Skeletal muscle tissue (tissue), 4 donors: ENCODE data around the gene RHBDF1. TPM values are rescaled to one million over a fixed set of nuclear protein-coding genes. Genes with fewer than 3 reads are reported as not detected.

Source experiments
- H3K27ac ChIP-seq: one replicate; pipeline ENCODE4 v1.7.0; 2013; ENCODE audit warnings: mild to moderate bottlenecking, low read depth, low read length, inconsistent platforms
- H3K27me3 ChIP-seq, 3 donors: one replicate each; pipeline ENCODE4 v1.7.0; 2013; ENCODE audit warnings: low read length in 3 of 3; ENCODE audit not compliant: control insufficient read depth in 3 of 3, insufficient read depth in 3 of 3
- H3K36me3 ChIP-seq, 3 donors: one replicate each; pipeline ENCODE4 v1.7.0; 2013; ENCODE audit warnings: low read length in 3 of 3; ENCODE audit not compliant: control insufficient read depth in 3 of 3, insufficient read depth in 3 of 3
- H3K4me1 ChIP-seq, 3 donors: one replicate each; pipeline ENCODE4 v1.7.0; 2013; ENCODE audit warnings: low read length in 3 of 3, mild to moderate bottlenecking in 3 of 3; ENCODE audit not compliant: control insufficient read depth in 3 of 3, insufficient read depth in 3 of 3
- H3K4me3 ChIP-seq, 3 donors: one replicate each; pipeline ENCODE4 v1.7.0; 2013; ENCODE audit warnings: low read length in 3 of 3
- H3K9ac ChIP-seq, 3 donors: one replicate each; pipeline ENCODE4 v1.7.0; 2013; ENCODE audit warnings: low read length in 3 of 3, mild to moderate bottlenecking in 3 of 3, moderate library complexity in 2 of 3, low read depth in 1 of 3
- H3K9me3 ChIP-seq, 3 donors: one replicate each; pipeline ENCODE4 v1.7.0; 2013; ENCODE audit warnings: low read length in 3 of 3; ENCODE audit not compliant: control insufficient read depth in 3 of 3
- total RNA-seq: library from RNA; depleted of rRNA; stranded (reverse); fragments of >200 nt; gene quantifications from one replicate; pipeline ENCODE4 v1.2.3, GENCODE V29; 2014
- donor health status: Osteomylitis.

Gene RHBDF1
- total RNA-seq, 1 donor from 2014 or later = 19.8 TPM

- H3K27ac ChIP-seq = no peak overlapping the region
- H3K4me1 ChIP-seq = peaks cover 66 to 86% (median 86%) of the 10 kb centered on the region in 3 donors
- peak overlapping the region in 2 of 3 donors; percentile 50 to 59 for H3K9ac ChIP-seq
These were observed 5.9 kb downstream of the RHBDF1 start for GRCh38 chr16:66309-67182.

GRCh38 chr16:65745-66144 is 6.7 kb downstream of the RHBDF1 start:
- Histone ChIP-seq H3K9me3 (no peaks in the 10 kb centered on the region), H3K27me3 (no peaks in the 10 kb centered on the region), H3K9ac (peak overlapping the region in 2 of 3 donors; percentile 27 to 57), H3K4me1 (peaks cover 58 to 78% (median 78%) of the 10 kb centered on the region in 3 donors), H3K27ac (no peak overlapping the region), H3K36me3 (peaks cover 27 to 37% (median 33%) of the 10 kb centered on the region in 3 donors), H3K4me3 (no peak overlapping the region)

More at GRCh38 chr16:66309-67182, 5.9 kb downstream of the RHBDF1 start:
- H3K36me3 ChIP-seq = peaks cover 24 to 31% (median 26%) of the 10 kb centered on the region in 3 donors
- H3K27me3 ChIP-seq = no peaks in the 10 kb centered on the region
- H3K4me3 ChIP-seq = no peak overlapping the region
- no peaks in the 10 kb centered on the region for H3K9me3 ChIP-seq

GRCh38 chr16:64914-65255 is 7.5 kb downstream of the RHBDF1 start:
- H3K36me3 ChIP-seq = peaks cover 36 to 44% (median 41%) of the 10 kb centered on the region in 3 donors
- peaks cover 49 to 73% (median 70%) of the 10 kb centered on the region in 3 donors for H3K4me1 ChIP-seq

GRCh38 chr16:63998-64913 is 8.2 kb downstream of the RHBDF1 start:
- peaks cover 48 to 73% (median 69%) of the 10 kb centered on the region in 3 donors for H3K4me1 ChIP-seq
- no peaks in the 10 kb centered on the region for H3K9me3 ChIP-seq
- peak overlapping the region; percentile 54 for H3K27ac ChIP-seq
- H3K36me3 ChIP-seq = peaks cover 42 to 50% (median 47%) of the 10 kb centered on the region in 3 donors
- H3K27me3 ChIP-seq = no peaks in the 10 kb centered on the region
- H3K4me3 ChIP-seq = no peak overlapping the region
- H3K9ac ChIP-seq = peak overlapping the region in 1 of 3 donors; percentile 62

More at GRCh38 chr16:64914-65255, 7.5 kb downstream of the RHBDF1 start:
- H3K9me3 ChIP-seq = no peaks in the 10 kb centered on the region
- H3K9ac ChIP-seq = peak overlapping the region in 1 of 3 donors; percentile 57
- H3K27me3 ChIP-seq = no peaks in the 10 kb centered on the region
- H3K27ac ChIP-seq = no peak overlapping the region
- H3K4me3 ChIP-seq = no peak overlapping the region

- H3K4me3 ChIP-seq = no peak overlapping the region
- H3K4me1 ChIP-seq = peaks cover 40 to 65% (median 61%) of the 10 kb centered on the region in 3 donors
- H3K27ac ChIP-seq = peak overlapping the region; percentile 54
- peaks cover 50 to 58% (median 55%) of the 10 kb centered on the region in 3 donors for H3K36me3 ChIP-seq
- H3K27me3 ChIP-seq = no peaks in the 10 kb centered on the region
- H3K9ac ChIP-seq = peak overlapping the region in 1 of 3 donors; percentile 62
- H3K9me3 ChIP-seq = no peaks in the 10 kb centered on the region
These were observed 9.0 kb downstream of the RHBDF1 start for GRCh38 chr16:63466-63865.

GRCh38 chr16:62968-63391 is 9.5 kb downstream of the RHBDF1 start:
- Histone ChIP-seq H3K9ac (peak overlapping the region in 1 of 3 donors; percentile 54), H3K9me3 (no peaks in the 10 kb centered on the region), H3K36me3 (peaks cover 55 to 63% (median 60%) of the 10 kb centered on the region in 3 donors), H3K4me1 (peaks cover 36 to 60% (median 57%) of the 10 kb centered on the region in 3 donors), H3K4me3 (no peak overlapping the region), H3K27ac (no peak overlapping the region), H3K27me3 (no peaks in the 10 kb centered on the region)

- Histone ChIP-seq H3K27ac (no peak overlapping the region), H3K9me3 (no peaks in the 10 kb centered on the region), H3K9ac (no peak overlapping the region), H3K4me3 (no peak overlapping the region), H3K27me3 (no peaks in the 10 kb centered on the region), H3K36me3 (peaks cover 59 to 68% (median 66%) of the 10 kb centered on the region in 3 donors), H3K4me1 (peaks cover 31 to 54% (median 51%) of the 10 kb centered on the region in 3 donors)
These were observed 10.0 kb downstream of the RHBDF1 start for GRCh38 chr16:62283-62967.

- Histone ChIP-seq H3K27ac (no peak overlapping the region), H3K4me1 (peaks cover 26 to 49% (median 46%) of the 10 kb centered on the region in 3 donors), H3K4me3 (no peak overlapping the region), H3K36me3 (peaks cover 64 to 74% (median 71%) of the 10 kb centered on the region in 3 donors), H3K9ac (no peak overlapping the region), H3K9me3 (no peaks in the 10 kb centered on the region), H3K27me3 (no peaks in the 10 kb centered on the region)
These were observed 10.6 kb downstream of the RHBDF1 start for GRCh38 chr16:61879-62281.
